Stimulated activated CD8-positive, alpha-beta memory T cell treated with anti-CD3 and anti-CD28 coated beads, Interleukin-15, amount 100 ng/mL, for 24 hours (primary cell): ENCODE measurements around the gene TMEM39A.

Source experiments
- DNase-seq: peaks from one replicate; pipeline ENCODE4 v3.0.0-alpha.2; 2020; ENCODE audit warnings: low read depth

TMEM39A gene

DNA sequence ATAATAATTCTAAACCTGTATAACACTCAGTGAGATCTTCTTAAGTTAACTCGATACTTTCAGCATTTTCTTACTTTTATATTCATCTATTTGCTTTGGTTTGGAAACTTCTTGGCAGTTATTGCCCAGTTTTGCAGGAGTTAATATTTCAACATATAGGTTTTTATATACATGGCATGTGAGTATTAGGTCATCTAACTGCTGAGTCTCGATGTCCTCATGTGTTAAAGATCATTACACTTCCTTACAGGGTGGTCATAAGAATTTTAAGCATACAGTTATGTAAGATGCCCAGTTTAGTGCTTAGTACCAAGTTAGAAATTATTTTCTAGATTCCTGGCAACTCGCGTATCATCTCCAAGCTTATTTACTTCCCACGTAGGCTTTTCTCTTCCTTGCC is 62.9 kb downstream of the TMEM39A start:
- DNase-seq = no peak

DNA sequence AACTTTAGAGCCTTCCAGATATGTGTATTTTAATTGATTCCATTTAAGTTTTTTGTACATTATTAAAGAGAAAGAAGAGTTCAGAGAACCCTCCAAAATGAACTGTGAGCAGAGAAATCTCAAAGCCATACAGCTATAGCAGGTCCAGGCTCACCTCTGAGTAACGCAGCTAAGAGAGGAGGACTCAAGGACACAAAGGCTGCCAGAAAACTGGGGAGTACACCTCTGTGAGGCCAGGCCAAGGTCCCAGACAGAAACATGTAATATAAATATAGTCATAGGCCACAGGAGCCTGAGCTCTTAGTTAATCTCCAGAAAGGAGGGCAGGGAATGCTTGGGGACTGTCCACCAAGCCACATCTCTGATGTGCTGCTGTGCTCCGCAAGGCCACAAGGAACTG is 66.5 kb downstream of the TMEM39A start:
- no peak for DNase-seq

GRCh38 chr3:119395923-119396358 is 67.5 kb downstream of the TMEM39A start:
- no peak for DNase-seq

- DNase-seq = no peak
These were observed 74.8 kb downstream of the TMEM39A start for GRCh38 chr3:119388577-119388976.

DNA sequence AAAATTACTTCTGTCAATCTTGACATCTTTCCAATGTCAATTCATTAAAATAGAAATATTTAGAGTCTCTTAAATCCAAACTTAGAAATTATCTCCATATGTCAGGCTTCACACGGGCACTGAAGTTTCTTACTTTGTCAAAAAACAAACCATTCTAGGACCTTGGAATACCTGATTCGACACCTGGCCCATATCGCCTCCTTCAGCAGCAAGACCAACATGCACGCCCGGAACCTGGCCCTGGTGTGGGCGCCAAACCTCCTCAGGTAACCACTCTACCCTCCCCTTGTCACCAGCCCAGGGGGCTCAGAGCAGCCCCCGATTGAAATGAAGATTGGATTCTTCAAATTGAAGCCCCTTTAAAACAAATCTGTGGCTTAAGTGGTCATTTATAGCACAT is 81.3 kb downstream of the TMEM39A start:
- DNase-seq = no peak

DNA sequence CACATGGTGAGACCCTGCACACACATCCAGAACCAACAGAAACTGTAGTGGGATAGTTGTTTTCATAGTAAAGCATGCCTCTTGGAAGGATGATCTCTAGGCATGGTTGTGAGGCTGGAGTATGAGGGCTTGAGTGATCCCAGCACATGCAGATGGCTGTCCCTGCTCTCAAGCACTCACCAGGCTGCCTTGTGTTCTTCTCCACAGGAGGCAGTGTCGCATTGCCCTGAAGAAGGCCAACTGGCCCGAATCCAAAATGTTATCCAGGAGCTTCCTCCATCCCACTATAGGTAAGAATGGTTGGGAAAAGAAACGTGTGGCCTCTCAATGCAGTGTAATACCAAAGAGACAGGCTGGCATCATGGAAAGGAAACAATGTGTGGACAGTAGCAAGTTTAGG is 82.7 kb downstream of the TMEM39A start:
- no peak for DNase-seq
